IPS-NIHi7 (cell line): ENCODE measurements around the gene TMEM273.

Source experiments
- DNase-seq: peaks from one replicate; pipeline ENCODE4 v3.0.0; 2012; ENCODE audit warnings: mixed read lengths; ENCODE audit errors: extremely low spot score

The TMEM273 gene

DNA sequence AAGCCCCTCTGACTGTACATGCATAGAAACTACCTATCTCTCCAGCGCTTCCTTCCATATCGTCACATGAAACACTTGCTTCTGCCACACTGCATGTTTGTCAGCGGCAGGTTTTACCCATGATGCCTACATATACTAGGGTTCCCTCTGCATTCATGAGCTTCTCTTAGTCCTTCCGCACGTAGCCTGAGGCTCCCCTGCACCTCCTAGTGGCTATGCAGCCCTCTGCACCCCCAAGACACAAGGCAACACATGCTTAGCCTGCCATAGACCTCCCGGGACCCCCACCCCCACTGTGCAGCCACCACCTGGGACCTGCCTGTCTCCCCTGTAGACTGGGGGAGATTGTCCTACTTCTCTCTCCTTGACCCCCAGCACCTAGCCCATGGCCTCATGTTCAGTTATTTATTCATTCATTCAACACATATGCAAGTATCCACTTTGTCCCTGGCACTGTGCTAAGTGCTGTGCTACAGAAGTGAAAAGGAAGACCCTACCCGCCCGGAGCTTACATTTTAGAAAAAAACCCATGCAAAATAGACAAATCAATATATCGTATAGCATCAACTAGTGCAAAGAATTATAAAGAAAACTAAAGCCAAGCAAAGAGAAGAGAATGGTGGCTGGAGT lies 23.5 kb downstream of the TMEM273 start:
- peak; percentile 77 for DNase-seq

DNA sequence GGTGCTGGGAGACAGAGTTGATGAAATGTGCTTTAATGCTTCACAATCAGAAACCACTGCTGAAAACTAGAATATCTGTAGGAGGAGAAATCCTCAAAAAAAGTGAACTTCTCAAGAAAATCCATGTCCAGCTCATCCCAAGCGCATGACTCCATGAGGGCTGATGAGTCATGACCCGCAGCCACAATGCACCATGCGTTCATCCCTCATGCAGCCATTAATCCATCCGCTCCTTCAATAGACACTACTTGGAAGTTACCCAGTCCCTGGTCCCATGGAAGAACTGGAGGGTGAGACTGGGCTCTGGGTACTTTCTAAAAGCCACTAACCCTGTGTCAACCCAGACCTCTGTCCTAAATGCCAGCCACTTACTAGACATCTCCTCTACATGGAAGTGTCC lies 24.4 kb downstream of the TMEM273 start:
- no peak for DNase-seq

DNA sequence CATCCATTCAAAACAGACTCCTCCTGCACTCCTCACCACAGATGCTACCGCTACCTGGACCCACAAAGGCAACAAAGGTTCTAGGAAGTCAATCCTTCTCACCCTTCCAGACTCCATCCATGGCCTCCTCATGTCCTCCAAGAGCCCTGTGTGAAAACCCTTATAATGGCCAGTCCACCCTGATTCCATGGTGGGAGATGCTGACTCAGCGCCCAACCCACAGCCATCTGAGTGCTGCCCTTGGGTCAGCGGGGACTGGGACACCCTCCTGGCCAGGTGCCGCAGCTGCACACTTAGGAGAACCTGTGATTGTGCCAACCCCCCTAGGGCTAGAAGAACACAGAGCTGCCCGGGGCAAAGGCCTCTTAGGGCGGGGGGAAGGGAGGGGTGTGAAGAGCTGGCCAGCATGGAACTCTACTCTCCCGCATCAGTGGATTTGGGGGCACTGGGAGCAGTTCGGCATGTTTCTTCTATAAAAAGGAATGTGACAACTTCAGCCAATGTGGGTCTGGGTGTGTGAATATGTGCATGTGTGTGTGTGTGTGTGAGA lies 25.4 kb downstream of the TMEM273 start:
- DNase-seq: no peak

DNA sequence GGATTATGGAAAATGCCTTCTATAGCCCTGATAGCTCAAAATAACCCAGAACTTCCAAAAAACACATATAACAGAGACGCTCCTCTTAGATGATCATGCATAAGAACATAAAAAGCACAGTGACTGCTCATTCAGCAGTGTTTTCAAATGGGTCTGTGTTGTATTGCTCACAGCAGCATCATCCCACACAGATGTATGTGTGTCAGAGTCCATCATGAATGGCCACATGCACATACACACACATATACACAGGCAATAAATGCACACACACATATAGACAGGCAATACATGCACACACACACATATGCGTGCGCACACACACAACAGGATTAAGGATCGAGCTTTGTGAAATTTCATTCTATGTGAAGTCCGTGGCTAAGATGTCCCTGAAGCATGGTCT lies 26.1 kb downstream of the TMEM273 start:
- no peak for DNase-seq

DNA sequence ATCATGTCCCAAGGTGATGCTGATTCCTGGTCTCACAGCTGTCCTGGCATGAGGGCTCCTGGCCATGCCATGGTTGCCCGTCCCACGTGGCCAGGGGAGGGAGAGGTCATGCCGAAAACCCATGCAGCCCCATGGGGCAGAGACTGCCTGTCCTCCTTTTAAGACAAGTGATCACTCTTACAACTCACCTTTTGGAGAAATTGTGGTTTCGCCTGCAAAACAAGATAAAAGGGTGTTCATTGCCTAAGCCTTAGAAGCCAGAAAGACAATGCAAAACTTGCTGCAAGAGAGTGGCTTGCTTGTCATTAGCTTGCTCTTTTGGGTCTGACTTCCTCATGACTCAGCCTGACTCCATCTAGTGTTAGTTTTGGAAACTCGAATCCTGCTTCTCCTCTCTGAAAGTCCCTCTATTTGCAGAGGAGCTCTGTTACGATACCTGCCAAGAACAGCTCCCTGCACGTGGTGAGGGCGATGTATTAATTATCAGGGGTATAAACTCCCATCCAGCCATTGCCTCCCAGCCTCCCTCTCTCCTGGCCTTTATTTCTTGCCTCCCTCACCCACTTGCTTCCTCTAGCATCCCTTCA lies 26.7 kb downstream of the TMEM273 start:
- peak; percentile 60 for DNase-seq

DNA sequence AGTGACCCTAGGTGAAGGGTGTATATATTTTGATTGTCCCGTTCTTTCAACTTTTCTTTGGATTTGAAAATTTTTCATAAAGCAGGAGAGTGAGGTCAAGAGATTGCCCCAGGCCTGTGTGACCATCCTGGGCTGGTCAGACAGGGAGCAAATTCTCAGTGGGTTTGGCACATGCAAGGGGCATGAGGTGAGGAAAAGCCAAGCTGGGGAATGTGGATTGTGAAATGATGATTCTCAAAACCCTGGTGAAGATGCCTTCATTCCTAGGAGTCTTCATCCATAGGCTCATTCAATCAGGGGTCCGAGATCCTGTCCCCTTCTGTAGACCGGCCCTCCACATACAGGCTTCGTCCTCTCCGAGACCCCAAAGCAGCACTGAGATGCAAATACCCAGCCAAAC lies 27.4 kb downstream of the TMEM273 start:
- no peak for DNase-seq

DNA sequence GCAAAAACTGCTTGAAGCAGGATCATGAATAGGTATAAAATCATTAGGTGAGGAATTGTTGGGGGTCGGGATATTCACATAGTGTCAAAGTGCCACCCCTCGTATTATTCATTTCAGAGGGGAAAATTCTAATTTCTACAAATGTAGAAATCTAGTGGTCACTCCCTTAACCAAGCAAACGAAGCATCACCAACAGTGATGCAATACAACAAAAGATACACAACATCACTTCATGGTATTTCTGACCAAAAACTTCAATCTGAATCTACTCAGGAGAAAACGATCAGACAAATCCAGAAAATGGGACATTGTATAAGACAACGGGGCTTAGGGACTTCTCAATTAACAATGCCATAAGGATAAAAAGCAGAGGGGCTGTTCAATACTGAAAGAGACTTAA lies 28.1 kb downstream of the TMEM273 start:
- no peak for DNase-seq

DNA sequence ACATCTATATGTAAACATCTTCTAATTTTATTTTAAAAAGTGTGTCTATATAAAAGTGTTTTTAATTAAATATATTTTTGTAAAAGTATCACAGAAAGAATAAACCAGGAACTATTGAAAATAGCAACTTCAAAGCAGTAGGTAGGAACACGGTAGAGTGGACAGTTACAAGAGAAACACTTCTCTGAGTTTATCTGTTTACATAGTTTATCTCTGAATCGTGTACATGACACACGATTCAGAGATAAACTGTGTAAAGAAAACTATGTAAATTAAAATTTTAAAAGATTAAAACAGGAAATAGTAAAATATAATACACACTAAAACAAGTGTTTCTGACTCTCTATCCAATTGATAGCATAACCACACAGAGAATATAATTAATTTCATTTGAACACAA lies 29.3 kb downstream of the TMEM273 start:
- no peak for DNase-seq

DNA sequence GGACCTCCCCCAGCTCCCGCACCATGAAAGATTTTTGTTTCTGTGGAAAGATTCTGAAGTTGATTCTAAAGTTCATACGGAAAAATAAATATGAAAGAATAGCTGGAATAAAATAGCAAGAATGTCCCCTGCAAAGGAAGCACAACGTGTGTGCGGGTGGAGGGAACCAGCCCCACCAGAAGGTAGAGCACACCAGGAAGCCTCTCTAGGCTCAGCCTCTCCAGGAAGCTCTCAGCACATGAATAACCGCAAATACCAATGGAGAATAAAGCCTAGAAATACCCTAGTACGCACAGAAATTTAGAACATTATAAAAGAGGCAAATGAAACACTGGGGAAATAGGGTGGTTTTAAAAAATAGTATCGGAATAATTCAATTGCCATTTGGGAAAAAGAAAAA lies 29.8 kb downstream of the TMEM273 start:
- peak; percentile 47 for DNase-seq

DNA sequence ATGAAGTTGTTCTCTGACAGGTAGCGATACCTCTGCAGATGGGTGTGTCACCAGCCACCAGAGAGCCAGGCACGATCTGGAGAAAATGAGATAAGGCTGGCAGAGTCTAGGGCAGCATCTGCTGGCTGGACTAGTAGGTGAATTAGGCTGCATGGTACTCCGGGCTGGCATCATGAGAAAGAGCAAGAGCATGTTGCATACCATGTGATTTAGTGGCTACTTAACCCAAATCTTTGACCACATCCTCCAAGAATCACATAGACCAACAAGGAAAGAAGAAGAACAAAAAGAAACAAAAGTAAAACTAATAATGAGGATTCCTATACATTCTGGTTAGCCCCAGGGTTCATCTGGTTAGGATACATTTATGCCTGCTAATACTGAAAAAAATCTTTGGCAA lies 31.0 kb downstream of the TMEM273 start:
- no peak for DNase-seq

DNA sequence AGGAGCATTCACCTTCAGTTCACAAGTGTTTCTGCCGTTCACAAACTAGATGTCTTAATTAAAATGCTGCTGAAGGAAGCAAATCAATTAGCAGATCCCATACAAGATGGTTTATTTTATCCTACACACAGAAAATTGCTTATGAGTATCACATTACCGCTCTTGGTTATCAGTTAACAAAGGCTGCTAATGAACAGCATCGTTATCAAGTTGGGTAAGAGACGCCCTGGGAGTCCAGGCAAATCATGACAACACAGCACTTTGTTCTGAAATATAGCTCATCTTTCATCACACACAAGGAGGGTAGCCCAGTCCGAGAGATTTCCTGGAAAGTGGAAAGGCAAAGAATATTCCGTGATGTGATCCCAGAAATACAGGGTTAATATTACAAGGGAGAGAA lies 33.5 kb downstream of the TMEM273 start:
- no peak for DNase-seq

DNA sequence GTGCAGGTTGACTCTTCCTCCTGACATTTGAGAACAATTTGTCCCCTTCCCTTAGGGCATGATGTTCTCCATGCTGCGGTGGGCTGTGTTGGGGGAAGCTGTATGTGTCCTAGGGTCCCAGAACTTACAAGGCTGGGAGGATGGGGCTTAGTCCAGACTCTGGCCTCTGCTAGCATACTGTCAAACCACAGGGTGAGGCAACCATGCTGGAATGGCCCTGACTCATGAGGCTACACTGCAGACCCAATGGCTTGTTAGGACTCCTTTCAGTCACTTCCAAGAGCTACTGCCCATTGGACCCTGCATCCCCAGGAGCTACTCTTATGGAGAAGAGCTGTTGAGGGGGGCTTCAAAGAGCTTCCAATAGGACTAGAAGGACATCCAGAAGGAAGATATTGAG lies 34.2 kb downstream of the TMEM273 start:
- DNase-seq: no peak

DNA sequence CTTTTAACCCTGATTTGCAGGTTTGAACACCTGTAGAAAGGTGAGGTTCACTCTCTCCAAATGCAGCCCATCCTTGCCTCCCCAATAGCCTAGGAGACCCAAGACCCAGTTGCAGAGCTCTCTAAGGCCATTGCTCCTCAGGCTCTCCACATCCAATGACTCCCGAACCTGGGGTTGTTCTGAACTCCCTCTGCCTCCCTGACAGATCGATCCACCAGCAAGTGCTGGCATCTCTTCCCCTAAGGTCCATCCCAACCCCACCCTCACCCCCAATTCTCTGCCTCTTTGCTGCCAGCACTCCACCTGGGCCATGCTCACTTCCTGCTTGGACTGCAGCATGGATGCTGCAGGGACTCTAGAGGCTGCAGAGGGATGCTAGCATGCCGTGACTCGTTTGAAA lies 35.1 kb downstream of the TMEM273 start:
- no peak for DNase-seq

DNA sequence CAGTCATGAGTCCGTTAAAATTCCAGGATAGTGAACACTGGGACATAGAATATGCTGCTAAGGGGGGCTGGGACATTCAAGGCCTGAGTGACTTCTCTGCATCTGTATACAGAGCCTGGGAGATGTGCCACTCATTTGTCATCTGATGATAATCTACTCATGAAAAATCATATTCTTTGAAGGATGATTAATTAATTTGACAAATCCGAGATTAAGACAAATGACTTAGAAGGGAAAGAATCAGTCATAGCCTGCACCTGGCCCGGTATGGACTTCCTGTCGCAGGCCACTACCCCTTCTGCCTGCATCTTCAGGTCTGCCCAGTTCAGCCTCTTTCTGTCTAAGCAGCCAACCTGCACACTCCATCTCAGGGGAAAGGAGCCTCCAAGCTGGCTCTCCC lies 35.5 kb downstream of the TMEM273 start:
- no peak for DNase-seq

DNA sequence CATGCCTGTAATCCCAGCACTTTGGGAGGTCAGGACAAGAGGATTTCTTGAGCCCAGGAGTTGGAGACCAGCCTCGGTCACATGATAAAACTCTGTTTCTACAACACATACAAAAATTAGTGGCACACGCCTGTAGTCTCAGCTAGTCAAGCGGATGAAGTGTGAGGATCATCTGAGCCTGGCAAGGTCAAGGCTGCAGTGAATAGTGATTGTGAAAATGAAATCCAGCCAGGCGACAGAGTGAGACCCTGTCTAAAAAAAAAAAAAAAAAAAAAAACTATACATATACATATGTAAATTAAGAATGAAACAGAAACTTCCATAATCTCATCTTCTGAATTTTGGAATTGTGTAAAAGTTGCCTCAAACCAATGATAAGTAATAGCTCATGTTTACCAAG lies 36.2 kb downstream of the TMEM273 start:
- DNase-seq: no peak

DNA sequence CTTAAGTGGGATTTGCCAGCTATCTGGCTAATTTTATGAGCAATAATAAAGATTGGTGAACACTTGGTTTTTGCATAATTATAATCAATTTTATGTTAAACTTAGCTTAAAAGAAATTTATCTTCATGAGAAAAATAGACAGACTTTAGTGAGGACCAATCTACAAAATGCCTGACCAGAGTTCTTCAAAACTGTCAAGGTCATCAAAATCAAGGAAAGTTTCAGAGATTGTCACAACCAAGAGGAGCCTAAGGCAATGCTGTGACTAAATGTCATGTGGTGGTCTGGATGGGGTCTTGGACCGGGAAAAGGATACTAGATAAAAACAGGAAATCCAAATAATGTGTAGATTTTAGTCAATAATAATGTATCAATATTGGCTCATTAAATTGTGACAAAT lies 36.7 kb downstream of the TMEM273 start:
- DNase-seq: no peak

DNA sequence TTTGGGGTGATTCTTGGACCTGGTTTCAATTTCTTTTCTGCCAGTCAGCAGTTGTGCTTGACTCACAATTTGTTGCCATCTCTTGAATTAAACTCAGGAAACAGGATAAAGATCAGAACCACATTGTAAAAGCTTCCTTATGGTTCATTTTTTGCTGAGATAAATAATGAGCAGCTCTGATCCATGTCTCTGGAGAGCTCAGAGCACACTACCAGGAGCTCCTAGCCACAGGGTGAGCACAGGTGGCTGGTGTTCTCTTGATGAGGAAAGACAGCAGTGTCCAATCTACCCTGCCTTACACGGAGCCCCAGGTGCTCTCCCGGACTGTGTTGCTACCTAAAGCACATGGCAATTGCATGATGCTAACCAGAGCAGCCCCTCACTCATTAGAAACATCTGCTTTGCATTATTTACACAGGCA lies 37.2 kb downstream of the TMEM273 start:
- no peak for DNase-seq

DNA sequence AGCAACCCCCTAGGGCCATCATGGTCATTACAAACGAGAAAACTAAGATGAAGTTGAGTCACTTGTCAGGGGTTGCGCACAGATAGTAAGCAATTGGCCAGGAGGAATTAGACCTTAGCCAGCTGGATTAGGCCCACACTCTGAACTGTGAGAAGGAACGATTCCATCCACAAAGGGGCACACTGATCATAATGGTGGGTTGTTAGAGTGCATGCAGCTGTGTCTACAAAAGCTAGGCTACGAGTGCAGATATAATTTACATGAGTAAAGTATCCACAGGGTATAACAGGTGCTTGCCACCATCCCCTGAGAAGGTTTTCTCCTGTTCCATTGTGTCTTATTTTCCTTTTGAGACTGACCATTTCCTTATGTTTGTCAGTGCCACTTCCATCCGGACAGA lies 37.8 kb downstream of the TMEM273 start:
- DNase-seq: no peak

DNA sequence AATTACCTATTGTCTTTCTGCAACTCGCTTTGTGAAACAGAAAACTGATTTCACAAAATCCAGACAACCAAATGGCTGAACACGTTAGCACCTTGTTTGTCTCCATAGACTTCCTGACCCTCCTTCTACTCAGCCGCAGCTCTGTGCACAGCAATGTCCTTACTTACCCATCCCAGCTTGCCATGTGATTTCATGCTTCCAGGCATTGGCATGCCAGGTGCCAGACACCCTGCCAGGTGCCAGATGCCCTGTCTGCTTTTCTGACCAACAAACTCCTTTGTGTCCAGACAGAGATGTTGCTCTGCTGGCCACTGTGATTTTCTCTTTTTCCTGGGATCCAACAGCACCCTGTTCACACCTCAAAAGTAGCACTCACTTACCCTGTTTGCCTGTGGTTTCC lies 38.3 kb downstream of the TMEM273 start:
- DNase-seq: no peak

DNA sequence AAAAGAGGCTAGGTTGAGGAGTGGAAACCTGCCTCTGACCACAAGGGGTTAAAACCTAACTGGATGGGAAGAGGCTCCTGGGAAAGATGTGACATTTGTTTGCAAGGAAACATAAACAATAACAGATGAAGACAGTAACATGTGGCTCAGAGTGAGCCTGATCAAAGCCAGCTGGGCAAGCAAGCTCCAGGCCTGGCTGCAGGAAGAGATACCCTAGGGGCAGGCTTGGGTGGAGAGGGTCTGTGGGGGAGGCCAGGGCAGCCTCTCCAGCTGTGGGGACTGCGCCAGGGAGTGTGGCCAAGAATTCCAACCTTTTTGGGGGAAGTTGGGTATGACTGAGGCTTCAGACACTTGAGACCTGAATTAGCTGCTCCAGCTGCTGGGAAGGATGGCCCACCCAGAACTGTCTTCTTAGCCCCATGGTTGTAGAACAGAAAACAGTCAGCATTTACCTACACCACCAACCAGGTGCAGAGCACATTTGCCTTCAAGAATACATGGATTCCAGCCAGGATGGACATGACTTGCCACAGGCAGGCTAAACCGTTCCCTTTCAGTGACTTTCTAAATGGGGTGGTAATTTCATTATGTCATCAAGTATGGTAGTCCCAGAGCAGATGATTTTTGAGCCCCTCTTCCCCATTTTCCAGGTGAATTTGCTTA lies 44.0 kb downstream of the TMEM273 start:
- DNase-seq: no peak

DNA sequence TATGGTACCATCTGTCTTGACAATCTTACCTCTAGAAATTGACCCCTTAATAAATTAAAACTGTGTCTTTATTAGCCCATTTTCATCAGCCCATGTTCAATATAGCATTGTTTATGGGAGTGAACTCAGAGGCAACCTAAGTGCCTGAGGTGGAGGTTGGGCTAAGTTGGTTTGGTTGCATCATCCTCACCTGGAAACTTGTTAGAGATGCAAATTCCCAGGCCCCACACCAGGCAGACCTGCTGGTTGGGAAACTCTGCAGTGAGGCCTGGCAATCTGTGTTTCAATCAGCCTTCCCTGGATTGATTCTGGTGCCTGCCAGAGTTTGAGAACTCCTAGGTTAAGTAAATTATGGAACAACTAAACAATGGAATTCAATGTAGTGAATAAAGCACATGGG lies 44.9 kb downstream of the TMEM273 start:
- DNase-seq: peak; percentile 71

DNA sequence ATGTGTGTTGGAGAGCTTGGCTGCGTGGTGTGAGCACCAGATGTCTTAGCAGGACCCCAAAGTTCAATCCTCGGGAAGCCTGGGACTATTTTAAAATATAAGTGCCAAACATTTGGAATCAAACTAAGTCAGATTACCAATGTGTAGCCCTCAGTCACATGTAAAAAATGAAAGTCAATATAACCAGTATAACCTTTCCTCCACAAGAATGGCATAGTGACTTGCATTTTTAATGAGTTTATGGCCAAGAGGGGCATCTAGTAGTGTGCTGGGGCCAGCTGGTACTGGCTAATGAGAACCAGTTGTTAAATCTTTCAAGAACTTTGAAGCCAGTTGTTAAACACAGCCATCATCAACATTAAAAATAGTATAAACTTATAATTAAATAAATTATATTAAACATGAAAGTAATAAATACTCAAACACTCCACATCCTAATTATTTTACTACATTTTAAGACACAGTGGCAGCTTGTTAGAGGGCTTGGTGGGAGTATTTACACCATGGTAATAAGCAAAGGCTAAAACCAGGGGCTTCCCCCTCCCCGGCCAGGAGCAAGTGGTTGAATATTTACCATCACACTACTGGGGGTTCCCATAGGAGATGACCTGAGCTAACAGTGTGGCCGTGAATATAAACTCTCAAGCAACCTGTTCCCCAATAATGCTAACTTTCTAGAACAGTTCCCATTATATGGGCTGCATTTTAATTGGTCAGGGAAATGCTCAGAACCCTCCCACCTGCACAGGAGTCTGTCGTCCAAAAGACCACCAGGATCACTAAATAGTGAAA lies 46.5 kb downstream of the TMEM273 start:
- DNase-seq: no peak
